PC-9 (cell line): ENCODE data around the gene HMGN1. TPM values are rescaled to one million over a fixed set of nuclear protein-coding genes. Genes with fewer than 3 reads are reported as not detected.

Experiments used
- BruUV-seq: library from RNA; stranded (reverse); fragments of 400-500 nt; replicated peaks from 2 replicates; lab custom pipeline; 2021; lab: Mats Ljungman, UMichigan
- CTCF ChIA-PET: fragments of 300-600 bp; sonication (Branson Sonifier 250); formaldehyde crosslinking; loops from one replicate; lab custom pipeline; 2022; ENCODE audit warnings: antibody characterized with exemption; lab: Charles Lee
- POLR2A ChIA-PET: fragments of 300-600 bp; sonication (Branson Sonifier 250); formaldehyde crosslinking; loops from one replicate; lab custom pipeline; 2022; ENCODE audit warnings: antibody characterized with exemption; ENCODE audit not compliant: unreplicated experiment; lab: Charles Lee
- DNase-seq, 2 experiments: peaks; one replicate each; pipeline versions ENCODE4 v3.0.0 to v3.0.0-alpha.2; 2015 to 2022; ENCODE audit warnings: mixed read lengths in 1 of 2
- H2AFZ ChIP-seq: fragments of 200-600 bp; sonication (generic); 2 replicates; pipeline ENCODE4 v1.8.1; 2017; ENCODE audit warnings: antibody characterized with exemption
- H3F3A ChIP-seq: fragments of 200-600 bp; sonication (generic); 2 replicates; pipeline ENCODE4 v1.8.1; 2017; ENCODE audit warnings: antibody characterized with exemption, mild to moderate bottlenecking, low read depth; ENCODE audit not compliant: insufficient read depth
- H3K27ac ChIP-seq: fragments of 200-600 bp; sonication (generic); 2 replicates; pipeline ENCODE4 v1.6.1; 2016; ENCODE audit warnings: mixed run types
- H3K27me3 ChIP-seq: fragments of 200-600 bp; sonication (generic); 2 replicates; pipeline ENCODE4 v1.6.1; 2016; ENCODE audit warnings: low read depth, mixed run types; ENCODE audit not compliant: insufficient read depth
- H3K36me3 ChIP-seq: fragments of 200-600 bp; sonication (generic); 2 replicates; pipeline ENCODE4 v1.6.1; 2016; ENCODE audit warnings: low read depth, mixed run types
- H3K4me1 ChIP-seq: fragments of 200-600 bp; sonication (generic); replicated peaks from 2 replicates; pipeline ENCODE4 v1.6.1; 2016; ENCODE audit warnings: mixed run types; ENCODE audit not compliant: insufficient read depth
- H3K4me2 ChIP-seq: fragments of 200-600 bp; sonication (generic); 2 replicates; pipeline ENCODE4 v1.6.1; 2017; ENCODE audit warnings: mixed run types
- H3K4me3 ChIP-seq: fragments of 200-600 bp; sonication (generic); 2 replicates; pipeline ENCODE4 v1.6.1; 2016; ENCODE audit warnings: mixed run types
- H3K79me2 ChIP-seq: fragments of 200-600 bp; sonication (generic); 2 replicates; pipeline ENCODE4 v1.6.1; 2017; ENCODE audit warnings: low read depth, mixed run types
- H3K9me2 ChIP-seq: fragments of 200-600 bp; sonication (generic); 2 replicates; pipeline ENCODE4 v1.8.1; 2017; ENCODE audit warnings: mild to moderate bottlenecking; ENCODE audit not compliant: insufficient read depth
- H3K9me3 ChIP-seq: fragments of 200-600 bp; sonication (generic); 2 replicates; pipeline ENCODE4 v1.8.1; 2016; ENCODE audit warnings: low read depth; ENCODE audit not compliant: insufficient read depth
- H4K20me1 ChIP-seq: fragments of 200-600 bp; sonication (generic); 2 replicates; pipeline ENCODE4 v1.8.1; 2017; ENCODE audit not compliant: insufficient read depth
- CTCF ChIP-seq: fragments of 200-600 bp; sonication (generic); conservative IDR thresholded peaks from 2 replicates; pipeline ENCODE4 v1.6.1; 2017; ENCODE audit warnings: mixed run types, antibody characterized with exemption, mild to moderate bottlenecking, moderate library complexity
- EZH2 ChIP-seq: fragments of 200-600 bp; sonication (generic); IDR thresholded peaks from 2 replicates; pipeline ENCODE4 v1.8.0; 2017; ENCODE audit warnings: antibody characterized with exemption, low read depth
- intact Hi-C: fragments of 100-400 bp; cut with micrococcal nuclease; formaldehyde crosslinking; loops from one replicate; pipeline ENCODE4 v1.10.0; 2022; ENCODE audit not compliant: unreplicated experiment
- total RNA-seq: library from RNA; stranded (reverse); gene quantifications from 2 replicates; pipeline ENCODE4 v1.2.3, GENCODE V29; 2021

HMGN1 gene
- total RNA-seq, 1 experiment from 2014 or later, result 369 TPM

DNA sequence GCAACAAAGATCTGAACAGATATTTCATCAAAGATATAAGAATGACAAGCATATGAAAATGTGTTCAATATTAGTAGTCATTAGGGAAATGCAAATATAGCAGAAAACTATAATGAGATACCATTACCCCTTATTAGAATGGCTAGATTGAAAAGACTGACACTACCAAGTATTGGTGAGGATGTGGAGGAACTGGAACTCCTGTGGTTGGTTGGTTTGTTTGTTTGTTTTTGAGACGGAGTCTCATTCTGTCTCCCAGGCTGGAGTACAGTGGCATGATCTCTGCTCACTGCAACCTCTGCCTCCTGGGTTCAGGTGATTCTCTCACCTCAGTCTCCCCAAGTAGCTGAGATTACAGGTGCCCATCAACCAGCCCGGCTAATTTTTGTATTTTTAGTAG lies 18.9 kb upstream of the HMGN1 start:
- no peaks in the 10 kb centered on the region for H3K9me3 ChIP-seq
- DNase-seq, result no peak
- H3K4me3 ChIP-seq, result no peak overlapping the region
- H3K36me3 ChIP-seq, result no peaks in the 10 kb centered on the region
- no peak overlapping the region for H3K4me2 ChIP-seq
- ChIA-PET POLR2A (no interaction called here), CTCF (no interaction called here)
- H2AFZ ChIP-seq, result no peak overlapping the region
- H3K4me1 ChIP-seq, result no peaks in the 10 kb centered on the region
- H3K27me3 ChIP-seq, result no peaks in the 10 kb centered on the region
- H3K9me2 ChIP-seq, result no peaks in the 10 kb centered on the region
- TF ChIP-seq EZH2 (no peak), CTCF (no peak)
- peaks cover 3% of the 10 kb centered on the region; the same call in 1 of the 2 replicates for H3F3A ChIP-seq
- H4K20me1 ChIP-seq, result no peaks in the 10 kb centered on the region
- H3K79me2 ChIP-seq, result no peaks in the 10 kb centered on the region
- no peak overlapping the region for H3K27ac ChIP-seq
- BruUV-seq, result no TSS peak
- intact Hi-C loops, result no loop called here

- Histone ChIP-seq H3K27me3 (no peaks in the 10 kb centered on the region), H3K79me2 (no peaks in the 10 kb centered on the region), H3K9me3 (no peaks in the 10 kb centered on the region), H3K4me3 (no peak overlapping the region), H2AFZ (no peak overlapping the region), H3K27ac (no peak overlapping the region), H3K4me1 (no peaks in the 10 kb centered on the region), H4K20me1 (no peaks in the 10 kb centered on the region), H3K36me3 (no peaks in the 10 kb centered on the region), H3F3A (peaks cover 3% of the 10 kb centered on the region; the same call in 1 of the 2 replicates), H3K9me2 (no peaks in the 10 kb centered on the region), H3K4me2 (no peak overlapping the region)
- no TSS peak for BruUV-seq
- CTCF ChIA-PET, result no interaction called here
- DNase-seq, result no peak
- POLR2A ChIA-PET, result no interaction called here
- intact Hi-C loops, result no loop called here
- no peak for TF ChIP-seq EZH2
- TF ChIP-seq CTCF, result no peak
Observed at GRCh38 chr21:39366563-39366962, 17.7 kb upstream of the HMGN1 start.

- H3K4me2 ChIP-seq, result no peak overlapping the region
Observed at GRCh38 chr21:39364949-39365348, 16.1 kb upstream of the HMGN1 start.

More at GRCh38 chr21:39364949-39365348, 16.1 kb upstream of the HMGN1 start:
- no peak overlapping the region for H3K27ac ChIP-seq
- H3K9me2 ChIP-seq, result no peaks in the 10 kb centered on the region
- intact Hi-C loops, result no loop called here
- no peaks in the 10 kb centered on the region for H3K36me3 ChIP-seq
- no peak overlapping the region for H2AFZ ChIP-seq
- no peaks in the 10 kb centered on the region for H3K9me3 ChIP-seq
- H3F3A ChIP-seq, result no peaks in the 10 kb centered on the region
- no peaks in the 10 kb centered on the region for H3K27me3 ChIP-seq
- no peak for DNase-seq
- H3K79me2 ChIP-seq, result no peaks in the 10 kb centered on the region
- no peak overlapping the region for H3K4me3 ChIP-seq
- ChIA-PET POLR2A (no interaction called here), CTCF (no interaction called here)
- no TSS peak for BruUV-seq
- no peak for TF ChIP-seq EZH2
- H4K20me1 ChIP-seq, result no peaks in the 10 kb centered on the region
- no peaks in the 10 kb centered on the region for H3K4me1 ChIP-seq
